Panc1 (cell line): ENCODE measurements around the gene SPTBN1.

Source experiments
- CTCF ChIP-seq: fragments of 450-650 bp; IDR thresholded peaks from 2 replicates; pipeline ENCODE4 v1.5.1; 2017; ENCODE audit warnings: mild to moderate bottlenecking
- REST ChIP-seq, 2 experiments: IDR thresholded peaks; 2 replicates each; pipeline ENCODE4 v1.6.1; 2011 to 2012; ENCODE audit warnings: low read depth in 2 of 2, control low read depth in 1 of 2, low read length in 1 of 2, mild to moderate bottlenecking in 1 of 2, moderate library complexity in 1 of 2; ENCODE audit not compliant: insufficient read depth in 1 of 2
- TCF7L2 ChIP-seq: IDR thresholded peaks from 2 replicates; pipeline ENCODE4 v1.6.1; 2011; ENCODE audit warnings: mild to moderate bottlenecking, low read depth, low read length, inconsistent platforms

- TF ChIP-seq REST (IDR thresholded peaks at IDR 0.05; ENCODE audit: insufficient read depth in 1 of 2, low read depth in 2 of 2, low read length in 1 of 2) (no peak), CTCF (no peak), TCF7L2 (no peak)
Measured at GRCh38 chr2:54429811-54430551, 26.1 kb upstream of the SPTBN1 start.
